Activated CD4-positive, alpha-beta T cell treated with anti-CD3 and anti-CD28 coated beads, Interleukin-2, Interleukin-6, amounts not matched to agents 100 ng/mL and 50 ng/mL, durations not matched to agents 16 hours and 8 hours (primary cell): Measurements from ENCODE around the gene FCSK.
A peak's percentile ranks its signal among the peaks of the same experiment; 100 is the strongest.

Source experiments
- DNase-seq: peaks from one replicate; pipeline ENCODE4 v3.0.0-alpha.2; 2020

FCSK gene

DNA sequence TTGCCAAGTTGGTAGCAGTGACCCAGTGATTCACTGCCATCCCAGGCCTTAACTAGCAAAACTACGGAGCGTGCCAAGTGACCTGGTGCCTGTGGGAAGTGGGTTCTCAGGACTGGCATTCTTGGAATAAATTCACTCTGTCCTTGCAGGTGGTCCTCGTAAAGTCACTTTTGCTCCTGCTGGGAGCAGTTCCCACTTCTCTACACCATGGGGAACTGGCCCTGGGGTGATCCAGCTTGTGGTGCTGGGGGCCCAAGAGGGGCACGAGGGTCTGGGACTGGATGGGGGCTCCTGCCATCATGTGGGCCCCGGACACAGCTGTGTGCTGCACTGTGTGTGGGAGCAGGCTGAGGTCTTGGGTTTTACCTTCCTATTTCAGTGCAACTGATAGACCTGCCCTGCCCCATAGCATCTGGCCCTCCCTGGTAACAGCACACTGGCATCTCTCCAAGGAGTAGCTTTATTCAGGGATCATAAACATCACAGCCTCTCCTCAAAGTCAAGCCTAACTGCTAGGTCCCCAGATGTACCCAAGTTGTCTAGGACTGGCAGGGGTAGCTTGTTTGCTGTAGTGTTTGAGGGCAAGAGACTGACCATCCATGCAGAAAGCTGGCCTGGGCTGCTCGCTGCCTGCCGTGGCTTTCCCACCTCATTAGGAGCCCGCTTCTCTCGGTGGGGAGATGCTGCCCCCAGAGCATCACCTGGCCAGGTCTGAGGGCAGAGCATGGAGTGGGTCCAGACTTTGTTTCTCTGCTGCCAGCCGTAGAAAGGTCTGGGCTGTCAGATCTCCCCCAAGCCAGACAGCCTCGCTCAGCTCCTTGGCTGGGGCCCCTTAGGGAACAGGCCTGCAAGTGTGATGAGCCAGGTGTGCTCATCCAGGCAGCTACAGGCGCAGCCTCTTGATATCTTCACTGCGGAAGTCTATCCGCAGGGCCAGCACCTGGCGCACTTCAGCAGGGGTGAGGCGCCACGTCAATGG is 26.0 kb downstream of the FCSK start:
- DNase-seq, result no peak

DNA sequence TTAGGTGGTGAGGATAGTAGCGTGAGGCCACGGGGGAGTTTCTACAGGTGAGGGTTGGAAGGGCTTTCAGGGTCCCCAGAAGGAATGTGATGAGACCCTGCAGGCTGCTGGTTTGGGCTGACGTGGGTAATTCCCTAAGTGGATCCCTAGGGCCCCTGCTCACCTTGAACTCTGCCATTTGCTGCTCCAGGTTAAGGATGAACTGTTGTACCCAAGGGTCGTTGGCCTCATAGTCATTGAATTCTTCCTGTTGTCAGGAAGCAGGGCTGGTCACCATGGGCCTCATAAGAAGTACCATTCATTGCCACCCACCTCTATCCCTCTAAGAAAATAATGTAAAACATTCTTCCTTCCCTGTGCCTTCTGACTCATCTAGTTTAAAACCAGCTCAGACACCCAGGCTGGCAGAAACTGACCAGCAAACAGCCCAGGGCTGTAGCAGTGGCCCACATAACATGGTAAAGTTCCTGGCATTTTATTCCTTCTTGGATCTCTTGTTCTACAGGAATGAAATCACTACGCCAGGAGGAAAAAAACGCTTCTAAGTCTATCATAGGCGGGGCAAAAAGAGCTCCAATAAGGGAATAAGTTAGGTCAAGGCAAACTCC is 27.6 kb downstream of the FCSK start:
- no peak for DNase-seq

DNA sequence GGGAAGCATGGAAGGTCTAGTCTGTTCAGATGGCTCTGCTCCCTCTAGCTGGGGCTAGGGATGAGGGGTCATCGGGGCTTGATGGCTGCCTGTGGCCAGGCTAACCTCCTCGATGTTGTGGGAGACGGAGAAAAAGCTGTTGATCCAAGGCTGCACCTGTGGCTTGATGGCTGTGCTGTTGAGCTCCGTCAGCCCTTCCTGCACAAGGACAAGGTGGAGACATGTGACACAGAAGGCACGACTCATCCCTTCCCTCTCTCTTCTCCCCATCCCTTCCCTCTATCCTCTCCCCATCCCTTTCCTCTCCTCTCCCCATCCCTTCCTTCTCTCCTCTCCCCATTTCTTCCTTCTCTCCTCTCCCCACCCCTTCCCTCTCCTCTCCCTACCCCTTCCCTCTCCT is 28.2 kb downstream of the FCSK start:
- no peak for DNase-seq

DNA sequence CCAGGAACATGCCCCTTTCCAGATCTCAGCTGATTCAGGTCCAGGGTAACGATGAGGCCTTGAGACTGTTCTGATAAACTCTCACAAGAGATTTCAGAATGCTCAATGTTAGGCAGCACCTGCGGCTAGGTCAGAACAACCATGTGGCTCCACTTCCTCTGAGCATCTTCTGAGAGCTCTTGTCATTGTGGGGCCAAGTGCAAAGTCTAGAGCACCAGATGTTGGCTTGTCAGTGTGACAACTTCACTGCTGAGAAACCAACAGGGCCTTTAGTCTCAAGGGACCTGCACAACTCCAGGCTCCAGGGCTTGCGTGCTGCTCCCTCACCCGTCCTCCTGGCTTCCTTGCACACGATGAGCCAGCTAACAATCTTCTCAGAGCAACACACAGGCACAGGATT is 29.0 kb downstream of the FCSK start:
- no peak for DNase-seq

DNA sequence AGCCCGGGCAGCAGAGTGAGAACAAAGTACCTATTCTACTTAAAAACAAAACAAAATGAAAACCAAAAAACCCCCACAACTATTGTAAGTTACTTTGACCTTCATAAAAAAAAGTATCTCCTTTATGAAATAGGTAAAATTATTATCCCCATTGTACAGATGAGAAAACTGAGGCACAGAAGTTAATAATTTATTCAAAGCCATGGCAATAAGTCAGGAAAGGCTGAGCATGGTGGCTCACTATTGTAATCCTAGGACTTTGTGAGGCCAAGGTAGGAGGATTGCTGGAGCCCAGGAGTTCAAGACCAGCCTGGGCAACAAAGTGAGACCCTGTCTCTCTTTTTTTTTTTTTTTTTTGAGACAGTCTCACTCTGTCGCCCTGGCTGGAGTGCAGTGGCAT is 30.5 kb downstream of the FCSK start:
- no peak for DNase-seq

DNA sequence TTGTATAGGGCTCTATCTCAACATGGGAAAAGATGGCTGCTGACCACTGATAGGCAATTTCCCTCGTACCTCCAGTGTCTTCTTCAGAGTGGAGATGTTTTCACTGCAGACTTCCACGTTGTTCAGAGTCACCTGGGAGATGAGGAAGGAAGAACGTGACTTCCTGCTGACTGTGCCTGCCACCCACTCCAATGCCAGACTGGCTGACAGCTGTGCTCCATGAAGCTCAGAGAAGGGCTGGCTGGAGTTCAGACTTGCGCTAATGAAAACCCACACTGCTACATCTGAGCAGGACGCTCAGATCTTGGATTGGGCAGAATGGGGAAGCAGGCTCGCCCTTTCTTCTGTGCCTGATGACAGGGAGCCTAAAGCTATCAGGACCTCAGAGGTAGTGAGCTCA is 35.9 kb downstream of the FCSK start:
- DNase-seq, result no peak

DNA sequence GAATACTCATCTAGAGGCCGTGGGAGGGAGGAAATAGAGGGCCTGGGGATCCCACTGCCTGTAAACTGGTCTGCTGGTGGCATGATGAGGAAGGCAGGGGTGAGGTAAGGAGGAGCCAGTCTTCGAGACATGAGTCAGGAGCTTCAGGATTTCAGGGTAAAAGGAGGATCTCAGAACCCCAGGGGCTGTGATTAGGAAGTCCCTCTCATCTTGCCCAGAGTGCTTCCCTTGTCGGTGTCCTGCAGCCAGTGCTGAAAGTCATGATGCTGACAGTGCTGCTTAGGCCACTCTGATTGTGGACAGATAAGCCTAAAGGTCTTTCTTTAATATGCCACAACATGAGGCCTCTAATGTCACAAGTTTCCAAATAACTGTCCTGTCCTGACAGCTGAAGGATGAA is 39.4 kb downstream of the FCSK start:
- no peak for DNase-seq

DNA sequence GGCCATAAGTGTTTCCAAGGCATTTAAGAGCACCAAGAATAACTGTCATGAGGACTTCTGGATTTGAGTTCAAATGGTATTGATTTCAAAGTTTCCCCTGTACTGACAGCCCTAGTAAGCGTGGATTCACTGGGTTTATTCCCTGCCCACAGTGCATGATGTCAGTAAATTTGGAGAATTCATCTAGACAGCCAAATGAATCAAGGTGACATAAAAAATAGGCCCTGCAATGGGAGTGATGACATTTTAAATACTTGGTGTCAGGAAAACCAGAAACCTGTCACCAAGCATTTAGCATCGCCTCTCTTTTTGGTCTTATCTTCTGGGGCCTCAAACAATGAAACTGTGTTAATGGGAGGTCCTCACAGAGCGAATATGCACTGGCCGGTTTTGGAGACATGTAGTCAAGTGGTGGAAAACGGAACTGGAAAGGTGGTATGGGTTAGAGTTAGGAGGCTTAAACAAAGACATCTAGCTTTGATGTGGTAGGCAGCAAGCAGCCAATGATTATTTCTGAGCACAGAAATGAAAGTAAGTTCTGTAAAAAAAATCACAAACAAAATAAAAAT is 39.9 kb downstream of the FCSK start:
- DNase-seq, result no peak

DNA sequence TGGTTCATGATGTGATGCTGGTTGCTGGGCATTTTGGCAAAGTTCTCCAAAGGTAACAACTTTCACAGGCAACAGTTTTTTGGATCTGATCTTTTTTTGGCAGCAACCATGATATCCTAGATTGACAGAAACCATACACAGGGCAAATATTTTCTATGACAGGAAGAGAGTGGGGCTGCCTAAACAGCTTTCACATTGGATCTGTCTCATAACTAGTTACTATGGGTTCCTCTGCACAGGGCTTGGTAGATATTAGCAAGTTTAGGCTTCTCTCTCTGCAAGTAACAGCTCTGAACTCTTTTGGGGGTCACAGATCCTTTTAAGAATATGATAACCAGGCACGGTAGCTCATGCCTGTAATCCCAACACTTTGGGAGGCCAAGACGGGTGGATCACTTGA is 40.4 kb downstream of the FCSK start:
- DNase-seq, result no peak

GRCh38 chr16:70495425-70496182 is 41.2 kb downstream of the FCSK start:
- DNase-seq, result no peak

DNA sequence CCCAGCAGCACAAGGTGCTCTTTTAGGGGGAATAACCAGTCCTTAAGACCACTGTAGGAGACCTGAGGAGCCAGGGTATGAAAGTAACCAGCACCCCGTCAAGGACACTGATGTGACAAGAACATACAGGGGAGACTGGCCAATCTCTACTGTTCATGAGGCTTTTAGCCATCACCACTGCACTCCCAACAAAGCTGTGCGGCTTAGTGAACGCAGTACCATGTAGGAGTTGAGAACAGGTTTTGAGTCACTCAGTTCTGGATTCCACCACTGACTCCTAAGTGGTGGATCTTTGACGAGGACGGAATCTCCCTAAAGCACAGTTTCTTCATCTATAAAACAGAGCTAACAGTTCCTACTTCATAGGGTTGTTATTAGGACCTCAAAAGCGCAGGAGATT is 42.1 kb downstream of the FCSK start:
- DNase-seq, result no peak

GRCh38 chr16:70508752-70509151 is 54.4 kb downstream of the FCSK start:
- DNase-seq, result peak; percentile 38

DNA sequence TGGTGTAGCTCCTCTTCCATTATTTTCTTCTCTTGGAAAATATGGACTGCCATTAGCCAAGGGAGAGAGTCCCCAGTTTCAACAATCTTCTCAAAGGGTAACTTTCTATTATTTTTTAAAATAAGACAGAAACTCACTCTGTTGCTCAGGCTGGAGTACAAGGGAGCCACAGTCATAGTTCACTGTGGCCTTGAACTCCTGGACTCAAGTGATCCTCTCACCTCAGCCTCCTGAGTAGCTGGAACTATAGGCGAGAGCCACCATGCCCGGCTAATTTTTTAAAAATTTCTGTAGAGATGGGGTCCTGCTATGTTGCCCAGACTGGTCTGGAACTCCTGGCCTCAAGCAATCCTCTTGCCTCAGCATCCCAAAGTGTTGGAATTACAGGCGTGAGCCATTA is 55.8 kb downstream of the FCSK start:
- no peak for DNase-seq

- peak; percentile 30 for DNase-seq
Measured at GRCh38 chr16:70511833-70512232, 57.4 kb downstream of the FCSK start.

DNA sequence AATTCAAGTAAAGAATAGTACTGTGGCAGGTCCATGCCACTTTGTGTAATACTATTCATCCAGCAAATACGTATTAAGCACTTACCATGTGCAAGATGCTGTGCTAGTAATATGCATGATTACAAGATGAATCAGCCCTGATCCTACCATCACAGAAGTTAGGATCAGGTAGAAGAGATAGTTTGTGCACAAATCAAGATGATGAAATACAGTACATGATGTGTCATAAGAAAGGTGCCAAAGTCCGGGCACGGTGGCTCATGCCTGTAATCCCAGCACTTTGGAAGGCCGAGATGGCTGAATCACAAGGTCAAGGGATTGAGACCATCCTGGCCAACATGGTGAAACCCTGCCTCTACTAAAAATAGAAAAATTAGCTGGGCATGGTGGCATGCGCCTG is 58.1 kb downstream of the FCSK start:
- no peak for DNase-seq

DNA sequence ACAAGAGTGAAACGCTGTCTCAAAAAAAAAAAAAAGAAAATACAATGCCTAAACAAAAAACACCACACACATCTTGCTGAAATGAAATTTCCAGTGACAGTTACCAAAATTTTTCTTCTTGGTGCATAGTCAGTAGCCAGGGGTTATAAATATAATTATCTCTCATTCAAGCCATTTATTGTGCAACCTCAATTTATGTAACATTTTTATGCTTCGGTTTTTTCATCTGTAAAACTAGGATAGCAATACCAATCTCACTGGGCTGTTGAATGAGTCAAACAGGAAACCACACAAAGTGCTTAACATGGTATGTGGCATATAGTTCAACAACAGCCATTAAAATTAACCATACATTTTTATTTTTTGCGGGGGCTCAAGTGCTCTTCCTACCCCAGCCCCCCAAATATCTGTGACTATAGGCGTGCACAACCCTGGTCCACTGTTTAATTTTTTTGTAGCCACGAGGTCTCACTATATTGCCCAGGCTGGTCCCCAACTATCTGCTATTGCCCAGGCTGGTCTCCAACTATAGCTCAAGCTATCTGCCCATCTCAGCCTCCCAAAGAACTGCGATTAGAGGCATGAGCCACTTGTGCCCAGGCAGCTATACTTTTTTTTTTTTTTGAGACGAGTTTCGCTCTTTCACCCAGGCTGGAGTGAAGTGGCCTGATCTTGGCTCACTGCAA is 66.4 kb downstream of the FCSK start:
- DNase-seq, result peak; percentile 83

GRCh38 chr16:70522216-70523075 is 68.1 kb downstream of the FCSK start:
- DNase-seq, result peak; percentile 67

DNA sequence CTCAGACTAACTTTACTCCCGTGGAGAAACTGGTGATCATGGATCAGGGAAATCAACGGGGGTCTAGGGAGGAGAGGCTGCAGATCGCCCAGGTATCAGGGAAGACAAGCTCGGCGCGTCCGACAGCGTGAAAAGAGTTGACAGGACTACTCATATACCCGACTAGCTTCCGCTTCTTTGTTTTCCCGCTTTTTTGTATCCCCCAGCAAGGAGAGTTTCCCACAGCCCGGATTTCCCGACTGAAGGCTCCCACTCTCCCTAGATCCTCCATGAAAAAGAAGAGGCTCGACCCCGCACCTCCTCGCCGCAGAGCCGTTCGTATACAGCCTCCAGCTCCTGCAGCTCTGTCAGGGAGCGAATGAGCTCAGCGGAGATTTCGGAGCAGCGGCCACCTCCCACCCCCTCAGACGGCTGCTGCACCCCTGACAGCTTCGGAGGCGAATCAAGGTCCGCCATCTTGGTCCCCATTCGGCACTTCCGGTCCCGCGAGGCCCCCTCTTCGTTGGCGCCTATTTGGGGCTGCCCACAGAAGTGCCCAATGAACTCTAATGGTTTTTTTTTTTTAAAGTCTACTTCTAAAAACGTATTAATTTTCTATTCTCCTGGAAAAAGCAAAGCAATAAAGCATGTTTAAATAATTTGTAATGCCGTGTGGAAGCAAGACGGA is 68.8 kb downstream of the FCSK start, which contains the start of gene COG4:
Gene COG4 (minus strand): TSS at position 479 of the 667 bp plus-strand sequence. CDS start 11 bp downstream, at position 468.
- peak; percentile 94 for DNase-seq

- DNase-seq, result peak; percentile 76
Measured at GRCh38 chr16:70523743-70524398, 69.5 kb downstream of the FCSK start, which contains the start of gene SF3B3. SF3B3 (plus strand) TSS chr16:70523816; CDS start chr16:70526657, 2,841 bp downstream.

GRCh38 chr16:70524399-70524825 is 70.0 kb downstream of the FCSK start:
- DNase-seq, result peak; percentile 24
